ENCODE results near the gene SIK3. TPM values are rescaled to one million over a fixed set of nuclear protein-coding genes. Genes with fewer than 3 reads are reported as not detected.

The SIK3 gene
- total RNA-seq, 4 donors from 2014 or later = 45.0 to 70.2 (median 48.8) TPM

- H3K9me3 ChIP-seq = no peaks in the 10 kb centered on the region
- peaks cover 0 to 56% (median 16%) of the 10 kb centered on the region in 4 donors for H3K4me1 ChIP-seq
- peak overlapping the region in 2 of 4 donors; percentile 26 to 53 for H3K27ac ChIP-seq
- no peaks in the 10 kb centered on the region for H3K36me3 ChIP-seq
- DNase-seq (ENCODE audit: low spot score in 2 of 2) = no peak
- 30 to 39% methylated on average over 5 of the region's 5 CpGs for WGBS, 2 donors
- TF ChIP-seq EP300 (IDR thresholded peaks at IDR 0.05) (no peak), CTCF (IDR thresholded peaks at IDR 0.05) (no peak), POLR2A (IDR thresholded peaks at IDR 0.05) (no peak)
- no peaks in the 10 kb centered on the region for H3K27me3 ChIP-seq
- H3K4me3 ChIP-seq = no peak overlapping the region
Measured at GRCh38 chr11:116976941-116977570, 121.2 kb downstream of the SIK3 start.

DNA sequence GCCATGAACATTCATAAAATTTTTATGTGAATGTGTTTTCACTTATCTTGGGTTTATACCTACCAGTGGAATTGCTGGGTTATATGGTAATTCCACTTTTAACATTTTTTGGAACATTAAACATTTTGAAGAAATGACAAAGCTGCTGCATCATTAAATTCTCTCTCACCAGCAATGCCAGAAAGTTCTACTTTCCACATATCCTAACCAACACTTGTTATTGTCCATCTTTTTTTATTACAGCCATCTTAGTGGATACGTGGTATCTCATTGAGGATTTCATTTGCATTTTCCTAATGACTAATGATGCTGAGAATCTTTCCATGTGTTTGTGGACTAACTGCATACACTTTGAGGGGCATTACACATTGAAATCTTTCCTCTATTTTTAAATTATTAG lies 122.6 kb downstream of the SIK3 start:
- H3K4me3 ChIP-seq = no peak overlapping the region
- no peaks in the 10 kb centered on the region for H3K36me3 ChIP-seq
- 91 to 94% methylated on average over 1 of the region's 1 CpG for WGBS, 2 donors

DNA sequence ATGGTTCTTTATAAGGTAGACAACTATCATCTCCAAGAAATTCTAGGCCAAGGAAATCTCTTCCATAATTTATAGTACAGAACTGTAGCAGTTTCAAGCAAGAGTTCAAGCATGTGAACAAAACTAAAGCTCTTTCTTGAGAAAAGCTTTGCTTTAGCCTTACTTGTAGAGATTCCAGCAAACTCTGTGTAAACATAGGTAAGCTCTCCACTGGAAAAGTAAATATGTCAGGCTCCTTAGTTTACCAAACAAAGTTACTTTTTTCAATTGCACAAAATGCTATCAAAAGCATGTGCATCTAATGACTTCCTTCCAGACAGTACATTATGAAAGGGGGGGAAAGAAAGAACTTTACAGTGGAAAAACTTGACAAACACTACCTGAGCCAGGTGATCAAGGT lies 125.0 kb downstream of the SIK3 start:
- TF ChIP-seq POLR2A (IDR thresholded peaks at IDR 0.05) = no peak
- TF ChIP-seq CTCF (IDR thresholded peaks at IDR 0.05) = no peak
- TF ChIP-seq EP300 (IDR thresholded peaks at IDR 0.05) = no peak
- Histone ChIP-seq H3K4me3 (no peak overlapping the region), H3K27me3 (no peaks in the 10 kb centered on the region), H3K9me3 (no peaks in the 10 kb centered on the region), H3K4me1 (peaks cover 0 to 52% (median 0%) of the 10 kb centered on the region in 4 donors), H3K27ac (peak overlapping the region in 1 of 4 donors; percentile 21), H3K36me3 (no peaks in the 10 kb centered on the region)
- no peak for DNase-seq (ENCODE audit: low spot score in 2 of 2)

More for the DNA sequence above, 122.6 kb downstream of the SIK3 start:
- Histone ChIP-seq H3K4me1 (peaks cover 0 to 49% (median 2%) of the 10 kb centered on the region in 4 donors), H3K9me3 (no peaks in the 10 kb centered on the region), H3K27me3 (no peaks in the 10 kb centered on the region), H3K27ac (no peak overlapping the region)
- TF ChIP-seq CTCF (IDR thresholded peaks at IDR 0.05) (no peak), POLR2A (IDR thresholded peaks at IDR 0.05) (no peak), EP300 (IDR thresholded peaks at IDR 0.05) (no peak)
- DNase-seq (ENCODE audit: low spot score in 2 of 2) = no peak

- H3K27me3 ChIP-seq = no peaks in the 10 kb centered on the region
- TF ChIP-seq POLR2A (IDR thresholded peaks at IDR 0.05) = no peak
- peak in 1 of 5 experiments; percentile 17 for TF ChIP-seq CTCF (IDR thresholded peaks at IDR 0.05)
- H3K27ac ChIP-seq = peak overlapping the region in 1 of 4 donors; percentile 21
- H3K4me3 ChIP-seq = no peak overlapping the region
- peaks cover 0 to 54% (median 0%) of the 10 kb centered on the region in 4 donors for H3K4me1 ChIP-seq
- 43 to 62% methylated on average over 4 of the region's 4 CpGs for WGBS, 2 donors
- H3K36me3 ChIP-seq = no peaks in the 10 kb centered on the region
- DNase-seq (ENCODE audit: low spot score in 2 of 2) = no peak
- no peaks in the 10 kb centered on the region for H3K9me3 ChIP-seq
Measured at GRCh38 chr11:116972691-116973090, 125.5 kb downstream of the SIK3 start.

GRCh38 chr11:116970485-116971292 lies 127.5 kb downstream of the SIK3 start:
- Histone ChIP-seq H3K36me3 (no peaks in the 10 kb centered on the region), H3K4me1 (peaks cover 0 to 47% (median 0%) of the 10 kb centered on the region in 4 donors), H3K9me3 (no peaks in the 10 kb centered on the region), H3K27me3 (no peaks in the 10 kb centered on the region), H3K27ac (no peak overlapping the region), H3K4me3 (no peak overlapping the region)
- WGBS, 2 donors = 83 to 85% methylated on average over 6 of the region's 6 CpGs
- TF ChIP-seq POLR2A (IDR thresholded peaks at IDR 0.05) = no peak
- TF ChIP-seq EP300 (IDR thresholded peaks at IDR 0.05) = no peak
- TF ChIP-seq CTCF (IDR thresholded peaks at IDR 0.05) = no peak
- no peak for DNase-seq (ENCODE audit: low spot score in 2 of 2)
